Nephron progenitor cell (in vitro differentiated cells): ENCODE data around the gene SIRPA.

ENCODE experiments used
- DNase-seq: peaks from one replicate; pipeline ENCODE4 v3.0.0; 2021
- H3K27ac Mint-ChIP-seq: 2 replicates; pipeline ENCODE4 v1.8.0; 2021; ENCODE audit warnings: mild to moderate bottlenecking, moderate library complexity, mixed read lengths
- H3K27me3 Mint-ChIP-seq: 2 replicates; pipeline ENCODE4 v1.8.0; 2021; ENCODE audit warnings: mild to moderate bottlenecking, low read depth, mixed read lengths; ENCODE audit not compliant: poor library complexity
- H3K36me3 Mint-ChIP-seq: 2 replicates; pipeline ENCODE4 v1.8.0; 2021; ENCODE audit warnings: low read depth, mixed read lengths
- H3K4me1 Mint-ChIP-seq: 2 replicates; pipeline ENCODE4 v1.8.0; 2021; ENCODE audit warnings: mixed read lengths
- H3K4me3 Mint-ChIP-seq: 2 replicates; pipeline ENCODE4 v1.8.0; 2021; ENCODE audit warnings: mild to moderate bottlenecking, moderate library complexity, mixed read lengths
- H3K9me3 Mint-ChIP-seq: 2 replicates; pipeline ENCODE4 v1.8.0; 2021; ENCODE audit warnings: mild to moderate bottlenecking, moderate library complexity, mixed read lengths
- TF ChIP-seq, protein P1 (sequence below): fragments of 200-600 bp; sonication (generic); IDR thresholded peaks from 2 replicates; pipeline ENCODE4 v1.5.0; 2021; ENCODE audit warnings: antibody characterized with exemption

The SIRPA gene

GRCh38 chr20:1906361-1907051, 11.3 kb downstream of the SIRPA start:
- H3K27ac Mint-ChIP-seq: no peak overlapping the region
- TF ChIP-seq, protein P1, sequence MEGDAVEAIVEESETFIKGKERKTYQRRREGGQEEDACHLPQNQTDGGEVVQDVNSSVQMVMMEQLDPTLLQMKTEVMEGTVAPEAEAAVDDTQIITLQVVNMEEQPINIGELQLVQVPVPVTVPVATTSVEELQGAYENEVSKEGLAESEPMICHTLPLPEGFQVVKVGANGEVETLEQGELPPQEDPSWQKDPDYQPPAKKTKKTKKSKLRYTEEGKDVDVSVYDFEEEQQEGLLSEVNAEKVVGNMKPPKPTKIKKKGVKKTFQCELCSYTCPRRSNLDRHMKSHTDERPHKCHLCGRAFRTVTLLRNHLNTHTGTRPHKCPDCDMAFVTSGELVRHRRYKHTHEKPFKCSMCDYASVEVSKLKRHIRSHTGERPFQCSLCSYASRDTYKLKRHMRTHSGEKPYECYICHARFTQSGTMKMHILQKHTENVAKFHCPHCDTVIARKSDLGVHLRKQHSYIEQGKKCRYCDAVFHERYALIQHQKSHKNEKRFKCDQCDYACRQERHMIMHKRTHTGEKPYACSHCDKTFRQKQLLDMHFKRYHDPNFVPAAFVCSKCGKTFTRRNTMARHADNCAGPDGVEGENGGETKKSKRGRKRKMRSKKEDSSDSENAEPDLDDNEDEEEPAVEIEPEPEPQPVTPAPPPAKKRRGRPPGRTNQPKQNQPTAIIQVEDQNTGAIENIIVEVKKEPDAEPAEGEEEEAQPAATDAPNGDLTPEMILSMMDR: no peak
- no peak overlapping the region for H3K4me3 Mint-ChIP-seq

DNA sequence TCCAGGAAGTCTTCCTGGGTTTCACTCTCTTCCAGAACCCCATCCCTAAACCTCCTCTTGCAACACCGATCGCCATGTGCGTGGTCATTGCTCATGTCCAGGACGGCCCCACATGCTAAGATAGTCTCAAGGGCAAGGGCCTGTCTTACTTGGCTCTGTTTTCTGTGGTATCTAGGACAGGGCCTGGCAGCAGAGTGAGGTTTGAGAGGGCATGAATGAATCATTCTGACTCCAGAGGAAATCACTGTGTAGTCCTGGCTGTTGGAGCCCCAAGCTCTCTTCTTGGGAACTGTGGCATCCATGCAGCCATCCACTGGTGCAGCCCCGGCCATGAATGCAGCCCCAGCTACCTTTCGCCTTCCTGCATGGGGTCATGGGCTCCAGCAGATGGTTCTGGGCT, 12.4 kb downstream of the SIRPA start:
- Mint-ChIP-seq H3K9me3 (no peaks in the 10 kb centered on the region), H3K27me3 (peaks cover 5% of the 10 kb centered on the region), H3K36me3 (peaks cover 23% of the 10 kb centered on the region), H3K4me3 (no peak overlapping the region), H3K4me1 (peaks cover 37% of the 10 kb centered on the region), H3K27ac (no peak overlapping the region)
- DNase-seq: no peak
- TF ChIP-seq, protein P1: no peak

More at GRCh38 chr20:1906361-1907051, 11.3 kb downstream of the SIRPA start:
- Mint-ChIP-seq H3K36me3 (peaks cover 15% of the 10 kb centered on the region), H3K4me1 (peaks cover 34% of the 10 kb centered on the region), H3K27me3 (peaks cover 5% of the 10 kb centered on the region), H3K9me3 (no peaks in the 10 kb centered on the region)
- no peak for DNase-seq

- no peak overlapping the region for H3K4me3 Mint-ChIP-seq
- no peak for DNase-seq
These were observed 13.0 kb downstream of the SIRPA start for GRCh38 chr20:1908191-1908590.

DNA sequence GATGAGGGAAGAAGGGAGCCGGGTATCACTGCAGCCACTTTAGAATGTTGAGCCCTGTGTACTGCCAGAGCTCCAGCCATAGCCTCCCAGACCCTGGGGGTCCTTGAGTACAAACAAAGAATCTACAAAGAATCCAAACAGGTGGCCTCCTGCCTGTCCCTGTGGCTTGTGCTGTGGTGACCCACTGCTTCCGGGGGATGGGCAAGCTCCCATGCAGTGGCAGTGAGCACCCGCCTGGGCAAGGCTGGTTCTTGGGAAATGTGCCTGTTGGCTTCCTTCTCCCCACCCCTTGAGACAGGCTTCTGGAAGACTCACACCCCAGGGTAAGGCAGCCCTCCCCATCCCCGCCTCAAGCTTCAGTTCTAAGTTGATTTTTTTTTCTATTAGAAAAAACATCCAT, 13.9 kb downstream of the SIRPA start:
- no peaks in the 10 kb centered on the region for H3K9me3 Mint-ChIP-seq
- peaks cover 36% of the 10 kb centered on the region for H3K4me1 Mint-ChIP-seq
- H3K4me3 Mint-ChIP-seq: no peak overlapping the region
- no peak overlapping the region for H3K27ac Mint-ChIP-seq
- TF ChIP-seq, protein P1: no peak
- peaks cover 23% of the 10 kb centered on the region for H3K36me3 Mint-ChIP-seq
- DNase-seq: no peak
- H3K27me3 Mint-ChIP-seq: peaks cover 5% of the 10 kb centered on the region

More at GRCh38 chr20:1908191-1908590, 13.0 kb downstream of the SIRPA start:
- peaks cover 23% of the 10 kb centered on the region for H3K36me3 Mint-ChIP-seq
- no peaks in the 10 kb centered on the region for H3K9me3 Mint-ChIP-seq
- peaks cover 42% of the 10 kb centered on the region for H3K4me1 Mint-ChIP-seq
- TF ChIP-seq, protein P1: no peak
- no peak overlapping the region for H3K27ac Mint-ChIP-seq
- peaks cover 5% of the 10 kb centered on the region for H3K27me3 Mint-ChIP-seq

DNA sequence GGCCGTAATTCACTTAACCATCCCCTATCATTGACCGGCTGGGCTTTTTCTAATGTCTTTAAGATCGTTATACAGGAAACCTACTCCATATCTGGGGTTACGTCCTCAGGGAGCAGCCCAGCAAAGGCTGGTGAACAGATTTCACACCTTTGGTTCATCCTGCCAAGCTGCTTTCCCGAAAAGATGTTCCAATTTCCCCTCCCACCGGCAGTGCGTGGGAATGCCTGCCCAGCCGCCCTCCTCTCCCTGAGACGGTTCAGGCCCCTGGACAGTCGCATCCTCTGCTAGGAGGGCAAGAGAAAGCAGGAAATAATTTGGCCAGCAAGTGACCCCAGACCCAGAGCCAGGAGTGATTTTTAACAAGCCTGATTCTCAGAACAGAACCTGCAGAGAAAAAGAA, 16.3 kb downstream of the SIRPA start:
- Mint-ChIP-seq H3K27ac (peak overlapping the region; percentile 61), H3K36me3 (peaks cover 23% of the 10 kb centered on the region), H3K9me3 (no peaks in the 10 kb centered on the region), H3K4me1 (peaks cover 29% of the 10 kb centered on the region), H3K27me3 (peaks cover 5% of the 10 kb centered on the region), H3K4me3 (no peak overlapping the region)
- no peak for DNase-seq
- TF ChIP-seq, protein P1: no peak

GRCh38 chr20:1912053-1912452, 16.8 kb downstream of the SIRPA start:
- Mint-ChIP-seq H3K36me3 (peaks cover 23% of the 10 kb centered on the region), H3K4me3 (no peak overlapping the region), H3K4me1 (peaks cover 29% of the 10 kb centered on the region), H3K27ac (no peak overlapping the region), H3K9me3 (no peaks in the 10 kb centered on the region), H3K27me3 (peaks cover 2% of the 10 kb centered on the region)
- no peak for DNase-seq
- TF ChIP-seq, protein P1: no peak
